ENCODE results near the gene SNORC. TPM values are rescaled to one million over a fixed set of nuclear protein-coding genes. Genes with fewer than 3 reads are reported as not detected.

The SNORC gene
- total RNA-seq, 1 donor from 2014 or later: 3.1 TPM

- Histone ChIP-seq H3K4me3 (ENCODE audit: insufficient read depth, low read depth, low read length) (no peak overlapping the region), H2AFZ (ENCODE audit: low read depth, low read length) (no peak overlapping the region), H3K36me3 (ENCODE audit: insufficient read depth, low read length) (no peaks in the 10 kb centered on the region), H3K4me1 (ENCODE audit: insufficient read depth, low read length) (no peaks in the 10 kb centered on the region), H3K27ac (ENCODE audit: low read depth, low read length) (no peak overlapping the region), H3K9me3 (ENCODE audit: insufficient read depth, low read depth, low read length) (no peaks in the 10 kb centered on the region), H3K79me2 (ENCODE audit: insufficient read depth, low read length) (no peaks in the 10 kb centered on the region), H3K9ac (ENCODE audit: low read length) (no peak overlapping the region), H3K4me2 (ENCODE audit: low read length) (peak overlapping the region; percentile 64), H4K20me1 (ENCODE audit: insufficient read depth, low read length) (no peaks in the 10 kb centered on the region), H3K27me3 (ENCODE audit: insufficient read depth, low read length) (peaks cover 39% of the 10 kb centered on the region)
- Mint-ChIP-seq H3K27ac (ENCODE audit: unreplicated experiment) (no peak overlapping the region), H3K4me1 (ENCODE audit: low read depth, unreplicated experiment) (no peaks in the 10 kb centered on the region), H3K9me3 (ENCODE audit: unreplicated experiment) (peaks cover 18% of the 10 kb centered on the region), H3K27me3 (ENCODE audit: low read depth, unreplicated experiment) (peaks cover 49% of the 10 kb centered on the region), H3K4me3 (ENCODE audit: unreplicated experiment) (no peak overlapping the region), H3K36me3 (ENCODE audit: low read depth, unreplicated experiment) (peaks cover 1% of the 10 kb centered on the region)
- no peak for TF ChIP-seq CTCF (IDR thresholded peaks at IDR 0.05; ENCODE audit: insufficient read depth, low read depth, low read length)
- no peak for TF ChIP-seq EZH2 (IDR thresholded peaks at IDR 0.05; ENCODE audit: insufficient read depth, low read length)
- DNase-seq (ENCODE audit: low read depth) (no peak), FAIRE-seq (no peak)
Observed at GRCh38 chr2:232927793-232928550, 57.9 kb downstream of the SNORC start.

Other genes with a start within 250 kb of the SNORC start
- gene EFHD1, start 236.7 kb upstream of the SNORC start, total RNA-seq: 15.7 and 18.8 TPM in 2 replicates
- gene GIGYF2, start 172.9 kb upstream of the SNORC start, total RNA-seq: 40.9 and 47.1 TPM in 2 replicates
- not detected in 2 replicates for gene KCNJ13, start 93.7 kb upstream of the SNORC start, total RNA-seq
- gene NGEF, start 143.0 kb downstream of the SNORC start, total RNA-seq: 0.16 and 0.22 TPM in 2 replicates
- not detected in 2 replicates for gene NEU2, start 162.4 kb downstream of the SNORC start, total RNA-seq
- 8.9 and 14.7 TPM in 2 replicates for gene INPP5D, start 190.1 kb downstream of the SNORC start, total RNA-seq